H1 (cell line): Measurements from ENCODE around the gene CKAP2L. TPM values are rescaled to one million over a fixed set of nuclear protein-coding genes. Genes with fewer than 3 reads are reported as not detected.

Source experiments
- CTCF ChIP-seq, 3 experiments: IDR thresholded peaks; 1 replicate in 2 of 3; 2 replicates in 1 of 3; pipeline versions ENCODE4 v1.5.1 to v1.6.1; 2011; ENCODE audit warnings: low read length in 3 of 3, mild to moderate bottlenecking in 3 of 3, inconsistent platforms in 2 of 3, low read depth in 1 of 3, moderate library complexity in 1 of 3; ENCODE audit not compliant: insufficient read depth in 1 of 3; ENCODE audit errors: control extremely low read depth in 1 of 3
- KDM1A ChIP-seq: fragments of 200-600, 300-600 bp; sonication (generic); IDR thresholded peaks from 2 replicates; pipeline ENCODE4 v1.7.1; 2016; ENCODE audit warnings: mild to moderate bottlenecking, low read length, borderline replicate concordance
- RXRA ChIP-seq: IDR thresholded peaks from 2 replicates; pipeline ENCODE4 v1.6.1; 2011; ENCODE audit warnings: low read depth, mild to moderate bottlenecking, low read length, moderate library complexity; ENCODE audit not compliant: insufficient read depth
- polyA plus RNA-seq, 7 experiments: library from polyadenylated mRNA; depleted of rRNA in 3 of 7; stranded (reverse) in 5 of 7; unstranded in 2 of 7; fragments of >200 nt in 5 of 7; fragments of 200-250 nt in 2 of 7; gene quantifications; 1 replicate in 5 of 7; 2 replicates in 1 of 7; 4 replicates in 1 of 7; pipeline versions ENCODE4 v1.2.1 to v1.2.3, GENCODE V29; 2011 to 2013; ENCODE audit warnings: missing spikeins in 2 of 7, mixed read lengths in 2 of 7
- total RNA-seq: library from RNA; stranded (reverse); fragmentation: NEBNext Ultra II Directional; extraction: Animal tissue kit (Norgen Biotek cat#: 25700); gene quantifications from 2 replicates; pipeline ENCODE4 v1.2.1, GENCODE V29; 2021
- TF ChIP-seq, protein P1 (sequence below): IDR thresholded peaks from 2 replicates; pipeline ENCODE4 v1.6.1; 2012; ENCODE audit warnings: low read length, inconsistent platforms

The CKAP2L gene
- total and polyA plus RNA-seq, 2 of the 8 experiments (the other 6 are each of a cell fraction or from before 2014, with no cell fraction given), result 2.5 to 20.7 TPM

DNA sequence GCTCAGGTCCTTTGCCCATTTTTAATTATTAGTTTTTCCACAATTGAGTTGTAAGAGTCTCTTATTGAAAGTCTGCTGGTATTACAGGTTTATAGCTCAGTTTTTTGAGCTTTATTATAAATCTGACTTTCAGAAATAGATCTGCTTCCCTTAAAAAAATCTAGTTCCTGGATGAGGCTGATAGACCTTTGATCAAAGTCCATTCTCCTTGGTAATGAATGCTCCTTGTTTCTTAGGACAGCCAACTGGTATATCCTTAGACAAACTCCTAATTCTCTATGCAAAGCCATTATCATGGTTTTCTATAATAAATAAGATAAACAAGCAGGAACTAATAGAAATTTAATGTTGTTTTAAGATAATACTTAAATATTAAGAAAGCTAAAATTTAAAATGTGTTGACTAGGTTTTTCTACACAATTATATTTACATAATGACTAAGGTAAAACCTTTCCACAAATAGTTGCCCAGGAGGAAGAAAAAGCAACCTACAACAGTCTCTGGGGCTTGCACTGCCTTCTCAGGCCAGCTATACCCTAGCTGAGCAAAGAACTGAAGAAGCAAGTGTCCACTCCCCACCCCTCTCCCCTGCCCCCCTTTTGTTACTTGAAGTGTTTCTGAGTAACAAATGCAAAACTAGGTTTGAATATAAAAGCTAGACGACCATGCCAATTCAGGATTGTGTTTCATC lies 26.7 kb downstream of the CKAP2L start (continued):
- TF ChIP-seq CTCF (IDR thresholded peaks at IDR 0.05; ENCODE audit: control extremely low read depth in 1 of 3, insufficient read depth in 1 of 3, low read depth in 1 of 3, low read length in 3 of 3), result no peak
- no peak for TF ChIP-seq RXRA
- TF ChIP-seq, protein P1, sequence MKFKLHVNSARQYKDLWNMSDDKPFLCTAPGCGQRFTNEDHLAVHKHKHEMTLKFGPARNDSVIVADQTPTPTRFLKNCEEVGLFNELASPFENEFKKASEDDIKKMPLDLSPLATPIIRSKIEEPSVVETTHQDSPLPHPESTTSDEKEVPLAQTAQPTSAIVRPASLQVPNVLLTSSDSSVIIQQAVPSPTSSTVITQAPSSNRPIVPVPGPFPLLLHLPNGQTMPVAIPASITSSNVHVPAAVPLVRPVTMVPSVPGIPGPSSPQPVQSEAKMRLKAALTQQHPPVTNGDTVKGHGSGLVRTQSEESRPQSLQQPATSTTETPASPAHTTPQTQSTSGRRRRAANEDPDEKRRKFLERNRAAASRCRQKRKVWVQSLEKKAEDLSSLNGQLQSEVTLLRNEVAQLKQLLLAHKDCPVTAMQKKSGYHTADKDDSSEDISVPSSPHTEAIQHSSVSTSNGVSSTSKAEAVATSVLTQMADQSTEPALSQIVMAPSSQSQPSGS, result no peak
- no peak for TF ChIP-seq KDM1A
